Trophoblast cell (in vitro differentiated cells and primary cell): ENCODE data around the gene SREBF1.

Experiments used
- DNase-seq, 2 donors: peaks; one replicate each; pipeline ENCODE4 v3.0.0-alpha.2; 2016
- H2AFZ ChIP-seq: 2 replicates; pipeline ENCODE4 v1.6.1; 2013; ENCODE audit warnings: low read length, moderate library complexity, mild to moderate bottlenecking; ENCODE audit not compliant: insufficient read depth, poor library complexity
- H2AK5ac ChIP-seq: 2 replicates; pipeline ENCODE4 v1.6.1; 2013; ENCODE audit warnings: mild to moderate bottlenecking, low read length
- H2BK120ac ChIP-seq: 2 replicates; pipeline ENCODE4 v1.6.1; 2013; ENCODE audit warnings: low read length, mild to moderate bottlenecking, moderate library complexity; ENCODE audit not compliant: insufficient read depth, poor library complexity
- H2BK12ac ChIP-seq: 2 replicates; pipeline ENCODE4 v1.6.1; 2013; ENCODE audit warnings: mild to moderate bottlenecking, low read length, moderate library complexity
- H2BK5ac ChIP-seq: 2 replicates; pipeline ENCODE4 v1.6.1; 2013; ENCODE audit warnings: low read length, low read depth, moderate library complexity, mild to moderate bottlenecking; ENCODE audit not compliant: poor library complexity
- H3K14ac ChIP-seq: 2 replicates; pipeline ENCODE4 v1.6.1; 2013; ENCODE audit warnings: mild to moderate bottlenecking, low read length
- H3K18ac ChIP-seq: 2 replicates; pipeline ENCODE4 v1.6.1; 2013; ENCODE audit warnings: mild to moderate bottlenecking, low read length
- H3K23ac ChIP-seq: 2 replicates; pipeline ENCODE4 v1.6.1; 2013; ENCODE audit warnings: low read length
- H3K27ac ChIP-seq: 2 replicates; pipeline ENCODE4 v1.5.1; 2013; ENCODE audit warnings: low read depth, mild to moderate bottlenecking, inconsistent platforms, low read length, moderate library complexity
- H3K27me3 ChIP-seq: 2 replicates; pipeline ENCODE4 v1.6.1; 2013; ENCODE audit warnings: inconsistent platforms, mild to moderate bottlenecking, low read length, moderate library complexity; ENCODE audit not compliant: insufficient read depth
- H3K36me3 ChIP-seq, 2 experiments: 1 replicate in 1 of 2; 2 replicates in 1 of 2; pipeline ENCODE4 v1.6.1; 2013; ENCODE audit warnings: low read length in 2 of 2, mild to moderate bottlenecking in 2 of 2, moderate library complexity in 1 of 2; ENCODE audit not compliant: insufficient read depth in 2 of 2, control insufficient read depth in 1 of 2
- H3K4ac ChIP-seq: 2 replicates; pipeline ENCODE4 v1.6.1; 2013; ENCODE audit warnings: low read depth, mild to moderate bottlenecking, low read length, moderate library complexity
- H3K4me1 ChIP-seq, 2 experiments: 1 replicate in 1 of 2; 2 replicates in 1 of 2; pipeline ENCODE4 v1.6.1; 2013; ENCODE audit warnings: low read length in 2 of 2, mild to moderate bottlenecking in 2 of 2, moderate library complexity in 1 of 2; ENCODE audit not compliant: insufficient read depth in 2 of 2, control insufficient read depth in 1 of 2
- H3K4me2 ChIP-seq: 2 replicates; pipeline ENCODE4 v1.6.1; 2013; ENCODE audit warnings: inconsistent platforms, mild to moderate bottlenecking, low read length, moderate library complexity
- H3K4me3 ChIP-seq: 2 replicates; pipeline ENCODE4 v1.5.1; 2013; ENCODE audit warnings: mild to moderate bottlenecking, low read depth, low read length, inconsistent platforms
- H3K79me1 ChIP-seq: one replicate; pipeline ENCODE4 v1.6.1; 2013; ENCODE audit warnings: low read length
- H3K79me2 ChIP-seq: 2 replicates; pipeline ENCODE4 v1.6.1; 2013; ENCODE audit warnings: low read length, mild to moderate bottlenecking; ENCODE audit not compliant: control insufficient read depth, insufficient read depth, poor library complexity
- H3K9ac ChIP-seq: 2 replicates; pipeline ENCODE4 v1.6.1; 2013; ENCODE audit warnings: mild to moderate bottlenecking, low read length
- H3K9me3 ChIP-seq: 2 replicates; pipeline ENCODE4 v1.6.1; 2013; ENCODE audit warnings: low read depth, mild to moderate bottlenecking, control low read depth, inconsistent platforms, low read length; ENCODE audit not compliant: insufficient read depth
- H4K12ac ChIP-seq: 2 replicates; pipeline ENCODE4 v1.6.1; 2013; ENCODE audit warnings: low read depth, mild to moderate bottlenecking, low read length, moderate library complexity
- H4K8ac ChIP-seq: 2 replicates; pipeline ENCODE4 v1.6.1; 2013; ENCODE audit warnings: low read depth, mild to moderate bottlenecking, low read length, moderate library complexity
- H4K91ac ChIP-seq: one replicate; pipeline ENCODE4 v1.6.1; 2013; ENCODE audit warnings: low read depth, mild to moderate bottlenecking, low read length, moderate library complexity
- WGBS: extraction: QIAGEN DNeasy Blood & Tissue Kit; methylation state at CpG from one replicate; pipeline ENCODE4 v1.1.7; 2013; ENCODE audit warnings: missing lambda C conversion rate; ENCODE audit not compliant: insufficient read length, insufficient coverage; ENCODE audit errors: extremely low coverage; 5-methylcytosine and 5-hydroxymethylcytosine counted together

Gene SREBF1

GRCh38 chr17:17851103-17852002 lies 14.6 kb upstream of the SREBF1 start:
- H3K18ac ChIP-seq: no peak overlapping the region
- H2BK12ac ChIP-seq: no peak overlapping the region
- no peak overlapping the region for H3K27ac ChIP-seq
- H3K4me3 ChIP-seq: no peak overlapping the region
- no peak overlapping the region for H4K12ac ChIP-seq
- no peak overlapping the region for H3K23ac ChIP-seq
- H3K79me2 ChIP-seq: no peaks in the 10 kb centered on the region
- H3K9me3 ChIP-seq: no peaks in the 10 kb centered on the region
- no peak overlapping the region for H3K14ac ChIP-seq
- no peak overlapping the region for H3K4me2 ChIP-seq
- no peak overlapping the region for H2AFZ ChIP-seq
- H2AK5ac ChIP-seq: no peak overlapping the region
- WGBS: no CpG with 5 or more reads among the region's 21 CpGs
- H3K36me3 ChIP-seq: peaks cover 16 to 24% of the 10 kb centered on the region in 2 experiments
- H4K8ac ChIP-seq: no peak overlapping the region
- no peak overlapping the region for H3K9ac ChIP-seq
- H3K4ac ChIP-seq: no peak overlapping the region
- no peak for DNase-seq
- H2BK5ac ChIP-seq: no peak overlapping the region
- no peak overlapping the region for H2BK120ac ChIP-seq
- H3K4me1 ChIP-seq: peaks cover 0 to 6% of the 10 kb centered on the region in 2 experiments
- H4K91ac ChIP-seq: no peak overlapping the region
- no peaks in the 10 kb centered on the region for H3K79me1 ChIP-seq
- H3K27me3 ChIP-seq: no peaks in the 10 kb centered on the region

GRCh38 chr17:17849845-17850373 lies 13.1 kb upstream of the SREBF1 start:
- H3K18ac ChIP-seq: no peak overlapping the region
- H3K27ac ChIP-seq: no peak overlapping the region
- H3K14ac ChIP-seq: no peak overlapping the region
- no peak overlapping the region for H3K23ac ChIP-seq
- H2BK12ac ChIP-seq: peak overlapping the region; percentile 32
- H2AK5ac ChIP-seq: no peak overlapping the region
- no peaks in the 10 kb centered on the region for H3K27me3 ChIP-seq
- H4K12ac ChIP-seq: no peak overlapping the region
- no peak overlapping the region for H3K4ac ChIP-seq
- no peak overlapping the region for H2BK5ac ChIP-seq
- H2BK120ac ChIP-seq: no peak overlapping the region
- no peaks in the 10 kb centered on the region for H3K79me2 ChIP-seq
- no peaks in the 10 kb centered on the region for H3K79me1 ChIP-seq
- no peak overlapping the region for H3K9ac ChIP-seq
- no peak overlapping the region for H4K91ac ChIP-seq
- H3K4me3 ChIP-seq: no peak overlapping the region
- no CpG with 5 or more reads among the region's 2 CpGs for WGBS
- peak in 1 of 2 donors; percentile 25 for DNase-seq
- peak overlapping the region; percentile 9 for H4K8ac ChIP-seq
- peaks cover 0 to 2% of the 10 kb centered on the region in 2 experiments for H3K4me1 ChIP-seq
- no peak overlapping the region for H3K4me2 ChIP-seq
- H3K36me3 ChIP-seq: peaks cover 18 to 25% of the 10 kb centered on the region in 2 experiments
- peak overlapping the region; percentile 18 for H2AFZ ChIP-seq
- H3K9me3 ChIP-seq: no peaks in the 10 kb centered on the region

- H3K27me3 ChIP-seq: no peaks in the 10 kb centered on the region
- no peaks in the 10 kb centered on the region for H3K9me3 ChIP-seq
- no peak overlapping the region for H2AK5ac ChIP-seq
- no peak overlapping the region for H3K23ac ChIP-seq
- WGBS: no CpG with 5 or more reads among the region's 5 CpGs
- no peak overlapping the region for H2AFZ ChIP-seq
- peak in 1 of 2 donors; percentile 15 for DNase-seq
- H4K8ac ChIP-seq: no peak overlapping the region
- no peaks in the 10 kb centered on the region for H3K79me2 ChIP-seq
- H3K36me3 ChIP-seq: peaks cover 18 to 25% of the 10 kb centered on the region in 2 experiments
- no peak overlapping the region for H2BK5ac ChIP-seq
- no peaks in the 10 kb centered on the region for H3K79me1 ChIP-seq
- H3K4me1 ChIP-seq: no peaks in the 10 kb centered on the region
- no peak overlapping the region for H2BK12ac ChIP-seq
- no peak overlapping the region for H4K91ac ChIP-seq
- no peak overlapping the region for H3K14ac ChIP-seq
- no peak overlapping the region for H2BK120ac ChIP-seq
- no peak overlapping the region for H3K9ac ChIP-seq
- H3K4me2 ChIP-seq: no peak overlapping the region
- no peak overlapping the region for H3K27ac ChIP-seq
- H3K4me3 ChIP-seq: no peak overlapping the region
- H4K12ac ChIP-seq: no peak overlapping the region
- H3K18ac ChIP-seq: no peak overlapping the region
- H3K4ac ChIP-seq: no peak overlapping the region
These were observed 12.5 kb upstream of the SREBF1 start for GRCh38 chr17:17849147-17849820.

- no peaks in the 10 kb centered on the region for H3K27me3 ChIP-seq
- no peak overlapping the region for H3K27ac ChIP-seq
- H3K14ac ChIP-seq: no peak overlapping the region
- H2AFZ ChIP-seq: no peak overlapping the region
- WGBS: no CpG with 5 or more reads among the region's 10 CpGs
- H3K23ac ChIP-seq: no peak overlapping the region
- H3K4me3 ChIP-seq: no peak overlapping the region
- H3K4ac ChIP-seq: no peak overlapping the region
- no peak overlapping the region for H2BK120ac ChIP-seq
- peaks cover 18 to 25% of the 10 kb centered on the region in 2 experiments for H3K36me3 ChIP-seq
- no peak overlapping the region for H2AK5ac ChIP-seq
- H3K79me1 ChIP-seq: no peaks in the 10 kb centered on the region
- H3K9me3 ChIP-seq: no peaks in the 10 kb centered on the region
- H3K4me2 ChIP-seq: no peak overlapping the region
- no peak overlapping the region for H3K9ac ChIP-seq
- H4K12ac ChIP-seq: no peak overlapping the region
- DNase-seq: no peak
- no peak overlapping the region for H2BK5ac ChIP-seq
- H4K91ac ChIP-seq: no peak overlapping the region
- H3K18ac ChIP-seq: no peak overlapping the region
- no peaks in the 10 kb centered on the region for H3K4me1 ChIP-seq
- H2BK12ac ChIP-seq: no peak overlapping the region
- H3K79me2 ChIP-seq: no peaks in the 10 kb centered on the region
- H4K8ac ChIP-seq: no peak overlapping the region
These were observed 11.7 kb upstream of the SREBF1 start for GRCh38 chr17:17848311-17849082.
